ENCODE measurements around the gene GPR65.

Gene GPR65

GRCh38 chr14:88040146-88040545 is 35.2 kb downstream of the GPR65 start:
- no peak for DNase-seq

DNA sequence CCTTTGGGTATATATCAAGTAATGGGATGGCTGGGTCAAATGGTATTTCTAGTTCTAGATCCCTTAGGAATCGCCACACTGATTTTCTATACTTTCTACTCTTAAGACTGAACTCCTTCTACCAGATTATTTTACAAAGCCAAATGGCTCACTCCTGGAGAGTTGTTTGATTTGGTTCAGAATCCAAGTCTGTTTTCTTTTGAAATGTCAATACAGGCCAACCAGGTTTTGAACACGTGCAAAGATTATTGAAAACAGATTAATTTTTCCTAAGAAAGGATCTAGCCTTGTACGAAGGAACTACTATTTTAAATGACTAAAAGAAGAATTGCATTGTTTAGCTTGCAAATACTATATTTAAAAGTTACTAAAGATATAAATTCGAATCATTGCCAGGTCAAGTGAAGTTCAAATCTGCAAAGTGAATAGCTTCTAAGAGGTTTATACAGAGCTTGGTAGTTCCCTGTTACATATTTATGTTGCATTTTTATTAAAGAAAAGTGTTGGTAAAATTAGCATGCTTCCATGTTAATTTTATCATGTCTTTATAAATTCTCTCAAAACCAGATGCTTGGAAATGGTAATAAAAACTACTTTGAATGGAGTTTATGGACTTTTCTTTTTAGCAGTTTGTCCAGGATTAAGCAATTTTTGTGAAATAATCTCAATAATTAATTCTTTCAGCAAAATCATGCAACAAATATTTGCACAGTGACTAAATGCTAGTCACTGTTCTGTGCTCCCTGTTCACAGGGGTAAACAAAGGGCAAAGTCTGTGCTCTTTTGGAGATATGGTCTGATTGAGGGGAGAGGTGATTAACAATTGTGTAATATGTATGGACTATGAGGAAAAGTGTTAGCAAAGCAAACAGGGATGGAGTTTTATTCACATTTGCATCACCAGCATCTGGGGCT is 38.9 kb downstream of the GPR65 start:
- DNase-seq: no peak

GRCh38 chr14:88044444-88044758 is 39.5 kb downstream of the GPR65 start:
- no peak for DNase-seq

GRCh38 chr14:88044776-88045446 is 40.0 kb downstream of the GPR65 start:
- DNase-seq: no peak

DNA sequence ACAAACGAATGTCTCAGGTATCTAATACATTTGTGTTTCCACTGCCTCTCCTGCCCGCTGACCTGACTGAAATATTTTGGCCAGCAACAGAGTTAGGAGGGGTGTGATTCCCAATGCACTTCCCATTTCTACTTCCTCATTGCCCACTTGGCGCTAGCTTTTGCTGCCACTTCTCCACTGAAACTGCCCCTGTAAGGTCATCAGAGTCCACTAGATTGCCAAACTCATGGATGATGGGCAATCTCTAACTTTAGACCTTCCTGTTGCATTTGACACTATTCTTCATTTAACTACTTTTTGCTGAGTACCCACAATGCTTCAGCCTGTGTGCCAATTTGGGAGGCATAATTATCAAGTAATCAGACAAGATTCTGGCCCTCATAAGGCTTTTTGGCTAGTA is 40.8 kb downstream of the GPR65 start:
- DNase-seq: no peak

DNA sequence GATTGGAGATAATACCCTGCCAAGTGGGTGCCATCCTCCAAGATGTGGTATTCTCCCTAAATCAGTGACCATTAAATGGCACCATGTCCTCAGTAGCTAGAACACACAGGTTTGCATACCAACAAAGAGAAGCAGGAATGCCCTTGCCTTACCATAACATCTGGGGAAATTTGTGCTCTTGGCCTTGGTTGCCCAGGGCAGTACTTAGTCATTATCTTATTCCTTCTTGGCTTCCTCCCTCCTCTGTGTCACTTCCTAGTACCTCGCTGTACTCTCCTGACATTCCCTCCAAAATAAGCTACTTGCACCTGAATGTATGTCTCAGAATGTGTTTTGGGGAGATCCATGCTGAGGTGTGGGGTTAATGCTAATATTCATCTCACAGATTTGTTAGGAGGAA is 43.4 kb downstream of the GPR65 start:
- no peak for DNase-seq

GRCh38 chr14:88049266-88049665 is 44.3 kb downstream of the GPR65 start:
- no peak for DNase-seq

DNA sequence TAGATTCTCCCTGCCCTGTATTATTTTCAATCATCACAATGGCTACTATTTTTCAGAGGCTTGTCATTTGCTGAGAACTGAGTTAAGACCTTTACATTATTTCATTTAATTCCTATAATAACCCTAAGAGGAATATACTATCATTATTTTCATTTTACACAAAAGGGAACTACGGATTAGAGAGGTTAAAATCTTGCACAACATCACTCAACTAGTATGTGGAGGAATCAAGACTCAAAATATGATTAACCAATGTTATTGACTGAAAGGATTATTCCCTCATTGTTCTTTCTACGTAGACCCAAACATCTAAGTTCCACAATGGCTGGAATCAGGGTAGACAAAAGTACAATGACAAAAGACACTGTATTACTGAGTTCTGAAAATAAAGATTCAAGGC is 45.0 kb downstream of the GPR65 start:
- no peak for DNase-seq

DNA sequence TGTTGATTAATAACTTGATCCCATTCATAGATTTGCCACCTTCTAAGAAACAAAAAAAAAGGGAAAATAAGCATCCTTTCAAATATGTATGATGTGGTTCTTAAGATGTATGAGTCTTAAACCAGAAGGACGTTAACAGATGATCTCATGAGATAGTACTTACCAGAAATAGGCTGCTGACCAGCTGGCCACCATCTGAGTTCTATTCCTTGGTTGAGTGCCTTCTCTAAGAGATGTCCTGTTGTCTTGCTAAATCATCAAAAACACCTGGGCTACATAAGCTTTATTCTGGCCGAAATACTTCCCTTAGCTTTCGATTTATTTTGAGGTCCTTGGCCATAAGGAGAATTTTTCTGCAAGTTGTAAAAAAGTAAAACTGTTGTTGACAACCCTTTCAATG is 55.6 kb downstream of the GPR65 start:
- DNase-seq: no peak

- no peak for DNase-seq
Measured at GRCh38 chr14:88063811-88064210, 58.9 kb downstream of the GPR65 start.

All from NCI-H2081 (cell line).